Cardiac muscle cell (in vitro differentiated cells and primary cell): Measurements from ENCODE around the gene MAD1L1. TPM values are rescaled to one million over a fixed set of nuclear protein-coding genes. Genes with fewer than 3 reads are reported as not detected.

ENCODE experiments used
- DNase-seq, 2 donors: peaks; one replicate each; pipeline versions ENCODE4 v3.0.0 to v3.0.0-alpha.2; 2010 to 2017; ENCODE audit warnings: low read depth in 1 of 2, low spot score in 1 of 2
- H3K27ac ChIP-seq: fragments of 200-600 bp; sonication (generic); 2 replicates; pipeline ENCODE4 v1.5.1; 2016
- H3K27me3 ChIP-seq: fragments of 200-600 bp; sonication (generic); 2 replicates; pipeline ENCODE4 v1.6.0; 2016; ENCODE audit warnings: control low read depth
- H3K36me3 ChIP-seq: fragments of 200-600 bp; sonication (generic); 2 replicates; pipeline ENCODE4 v1.5.1; 2016; ENCODE audit warnings: control low read depth
- H3K4me1 ChIP-seq: fragments of 200-600 bp; sonication (generic); 2 replicates; pipeline ENCODE4 v1.8.1; 2017; ENCODE audit warnings: low read depth, mild to moderate bottlenecking, mixed run types
- H3K4me3 ChIP-seq: fragments of 200-600 bp; sonication (generic); 2 replicates; pipeline ENCODE4 v1.5.1; 2016; ENCODE audit warnings: mild to moderate bottlenecking
- H3K9me3 ChIP-seq: fragments of 200-600 bp; sonication (generic); 2 replicates; pipeline ENCODE4 v1.5.1; 2017; ENCODE audit warnings: low read depth, mild to moderate bottlenecking, control low read depth
- polyA plus RNA-seq: library from polyadenylated mRNA; unstranded; fragments of >200 nt; fragmentation: Nextera tagmentation; extraction: Ambion mirVana; gene quantifications from 2 replicates; pipeline ENCODE4 v1.2.1, GENCODE V29; 2016
- total RNA-seq: library from RNA; depleted of rRNA; stranded (reverse); fragments of >200 nt; gene quantifications from 2 replicates; pipeline ENCODE4 v1.2.3, GENCODE V29; 2016
- TF ChIP-seq, protein P1 (sequence below): IDR thresholded peaks from 2 replicates; pipeline ENCODE4 v1.5.1; 2012; ENCODE audit warnings: low read depth, mild to moderate bottlenecking, low read length

The MAD1L1 gene
- total and polyA plus RNA-seq, 2 experiments from 2014 or later, result 38.3 to 56.2 TPM

DNA sequence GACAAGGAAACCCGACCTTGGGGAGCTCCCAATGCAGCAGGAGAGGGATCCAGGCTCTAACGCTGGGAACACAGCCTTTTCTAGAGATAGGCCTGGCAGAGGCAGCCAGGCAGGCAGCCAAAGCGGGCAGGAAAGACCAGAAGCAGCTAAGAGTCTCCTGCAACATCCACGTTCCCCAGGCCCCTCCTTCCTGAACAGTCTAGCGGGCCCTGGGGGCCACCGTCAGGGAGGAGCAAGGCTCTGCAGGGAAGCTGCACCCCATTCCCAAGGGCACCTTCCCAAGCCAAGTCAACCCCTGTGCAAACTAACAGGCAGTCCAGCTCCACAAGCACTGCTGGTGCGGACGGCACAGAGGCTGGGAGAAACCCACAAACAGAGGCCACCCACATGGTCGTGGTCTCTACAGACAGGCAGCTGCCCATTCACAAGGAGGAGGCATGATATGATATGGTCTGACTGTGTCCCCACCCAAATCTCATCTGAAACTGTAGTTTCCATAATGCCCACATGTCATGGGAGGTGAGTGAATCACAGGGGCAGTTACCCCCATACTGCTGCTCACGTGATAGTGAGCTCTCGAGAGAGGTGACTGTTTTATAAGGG lies 115.7 kb downstream of the MAD1L1 start:
- H3K4me1 ChIP-seq, result peaks cover 3% of the 10 kb centered on the region
- H3K27ac ChIP-seq, result no peak overlapping the region
- H3K36me3 ChIP-seq, result no peaks in the 10 kb centered on the region
- H3K9me3 ChIP-seq, result no peaks in the 10 kb centered on the region
- TF ChIP-seq, protein P1, sequence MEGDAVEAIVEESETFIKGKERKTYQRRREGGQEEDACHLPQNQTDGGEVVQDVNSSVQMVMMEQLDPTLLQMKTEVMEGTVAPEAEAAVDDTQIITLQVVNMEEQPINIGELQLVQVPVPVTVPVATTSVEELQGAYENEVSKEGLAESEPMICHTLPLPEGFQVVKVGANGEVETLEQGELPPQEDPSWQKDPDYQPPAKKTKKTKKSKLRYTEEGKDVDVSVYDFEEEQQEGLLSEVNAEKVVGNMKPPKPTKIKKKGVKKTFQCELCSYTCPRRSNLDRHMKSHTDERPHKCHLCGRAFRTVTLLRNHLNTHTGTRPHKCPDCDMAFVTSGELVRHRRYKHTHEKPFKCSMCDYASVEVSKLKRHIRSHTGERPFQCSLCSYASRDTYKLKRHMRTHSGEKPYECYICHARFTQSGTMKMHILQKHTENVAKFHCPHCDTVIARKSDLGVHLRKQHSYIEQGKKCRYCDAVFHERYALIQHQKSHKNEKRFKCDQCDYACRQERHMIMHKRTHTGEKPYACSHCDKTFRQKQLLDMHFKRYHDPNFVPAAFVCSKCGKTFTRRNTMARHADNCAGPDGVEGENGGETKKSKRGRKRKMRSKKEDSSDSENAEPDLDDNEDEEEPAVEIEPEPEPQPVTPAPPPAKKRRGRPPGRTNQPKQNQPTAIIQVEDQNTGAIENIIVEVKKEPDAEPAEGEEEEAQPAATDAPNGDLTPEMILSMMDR, result no peak
- H3K4me3 ChIP-seq, result no peak overlapping the region
- no peaks in the 10 kb centered on the region for H3K27me3 ChIP-seq
- DNase-seq, result peak in 1 of 2 donors; percentile 58

DNA sequence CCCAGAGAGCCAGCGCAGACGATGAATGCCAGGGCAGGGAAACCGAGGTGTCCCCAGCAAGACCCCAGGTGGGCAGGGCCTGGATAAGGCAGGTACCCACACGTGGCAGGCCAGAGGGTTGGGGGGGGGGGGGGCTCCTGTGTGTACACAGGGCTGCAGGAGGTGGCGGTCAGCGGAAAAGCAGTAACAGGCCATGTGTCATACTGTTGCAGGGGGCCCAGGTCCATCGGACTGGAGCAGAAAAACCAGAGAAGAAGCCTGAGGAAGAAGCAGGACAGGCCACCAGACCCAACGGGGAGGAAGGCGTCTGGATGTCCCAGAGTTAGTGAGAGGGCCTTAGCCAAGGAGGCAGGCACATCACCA lies 116.3 kb downstream of the MAD1L1 start:
- no peak overlapping the region for H3K27ac ChIP-seq
- DNase-seq, result no peak
- TF ChIP-seq, protein P1, result no peak
- H3K9me3 ChIP-seq, result no peaks in the 10 kb centered on the region
- no peak overlapping the region for H3K4me3 ChIP-seq
- no peaks in the 10 kb centered on the region for H3K36me3 ChIP-seq
- peaks cover 3% of the 10 kb centered on the region for H3K4me1 ChIP-seq
- H3K27me3 ChIP-seq, result no peaks in the 10 kb centered on the region

DNA sequence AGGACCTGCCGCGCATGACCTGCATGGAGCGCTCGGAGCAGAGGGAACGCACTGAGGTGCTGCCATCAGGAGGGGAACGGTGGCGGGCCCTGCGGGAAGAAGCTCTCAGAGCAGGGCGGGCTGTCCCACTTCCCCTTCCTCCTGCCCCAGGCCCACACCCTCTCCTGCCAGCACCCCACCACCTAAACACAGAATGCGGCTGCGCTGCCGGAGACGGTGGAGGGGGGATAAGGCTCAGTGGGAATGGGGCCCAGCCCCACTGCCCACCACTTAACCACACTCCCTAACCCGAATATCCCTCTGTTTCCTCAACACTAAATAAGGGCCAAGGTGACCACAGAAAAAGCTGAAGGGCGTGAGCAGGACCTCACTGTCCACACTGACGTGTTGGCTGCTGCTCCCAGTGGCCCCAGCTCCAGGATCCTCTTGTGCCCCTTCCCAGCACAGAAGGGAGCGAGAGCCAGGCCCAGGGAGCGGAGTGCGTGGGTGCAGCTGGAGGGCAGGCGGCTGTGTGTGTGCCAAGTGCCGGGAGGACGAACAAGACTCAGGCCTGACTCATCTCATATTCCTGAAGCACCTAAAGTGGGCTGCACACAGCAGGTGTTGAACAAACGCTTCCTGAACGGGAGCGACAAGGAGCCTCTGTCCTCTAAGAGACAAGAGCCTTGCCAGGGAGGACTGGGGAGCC lies 116.8 kb downstream of the MAD1L1 start:
- peak in 1 of 2 donors; percentile 46 for DNase-seq
- TF ChIP-seq, protein P1, result no peak
- Histone ChIP-seq H3K27me3 (no peaks in the 10 kb centered on the region), H3K9me3 (no peaks in the 10 kb centered on the region), H3K4me1 (peaks cover 3% of the 10 kb centered on the region), H3K27ac (no peak overlapping the region), H3K4me3 (no peak overlapping the region), H3K36me3 (no peaks in the 10 kb centered on the region)

DNA sequence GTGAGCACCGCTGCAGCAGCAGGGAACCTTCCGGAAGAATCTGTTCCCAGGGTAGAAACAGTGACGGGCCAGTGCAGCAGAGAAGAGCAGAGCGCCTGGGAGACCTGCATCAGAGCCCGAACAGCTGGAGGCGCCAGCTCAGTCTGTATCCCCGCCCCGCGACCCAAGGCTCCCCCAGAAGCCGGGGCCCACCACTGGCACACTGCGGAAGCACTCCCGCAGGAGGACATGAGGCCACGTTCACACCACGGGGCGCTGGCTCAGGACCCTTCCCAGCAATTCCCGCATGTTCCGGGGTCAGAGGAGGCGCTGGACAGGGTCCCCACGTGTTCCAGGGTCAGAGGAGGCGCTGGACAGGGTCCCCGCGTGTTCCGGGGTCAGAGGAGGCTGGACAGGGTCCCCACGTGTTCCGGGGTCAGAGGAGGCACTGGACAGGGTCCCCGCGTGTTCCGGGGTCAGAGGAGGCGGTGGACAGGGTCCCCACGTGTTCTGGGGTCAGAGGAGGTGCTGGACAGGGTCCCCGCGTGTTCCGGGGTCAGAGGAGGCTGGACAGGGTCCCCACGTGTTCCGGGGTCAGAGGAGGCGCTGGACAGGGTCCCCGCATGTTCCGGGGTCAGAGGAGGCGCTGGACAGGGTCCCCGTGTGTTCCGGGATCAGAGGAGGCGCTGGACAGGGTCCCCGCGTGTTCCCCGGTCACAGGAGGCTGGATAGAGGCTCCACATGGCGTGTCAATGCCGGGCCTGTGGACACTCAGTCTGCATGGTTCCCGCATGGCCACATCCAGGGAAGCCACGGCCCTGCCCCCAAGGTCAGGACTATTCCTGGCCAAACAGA lies 117.6 kb downstream of the MAD1L1 start:
- Histone ChIP-seq H3K36me3 (no peaks in the 10 kb centered on the region), H3K27me3 (no peaks in the 10 kb centered on the region), H3K4me1 (peaks cover 3% of the 10 kb centered on the region), H3K27ac (no peak overlapping the region), H3K4me3 (no peak overlapping the region), H3K9me3 (no peaks in the 10 kb centered on the region)
- no peak for DNase-seq
- TF ChIP-seq, protein P1, result no peak

DNA sequence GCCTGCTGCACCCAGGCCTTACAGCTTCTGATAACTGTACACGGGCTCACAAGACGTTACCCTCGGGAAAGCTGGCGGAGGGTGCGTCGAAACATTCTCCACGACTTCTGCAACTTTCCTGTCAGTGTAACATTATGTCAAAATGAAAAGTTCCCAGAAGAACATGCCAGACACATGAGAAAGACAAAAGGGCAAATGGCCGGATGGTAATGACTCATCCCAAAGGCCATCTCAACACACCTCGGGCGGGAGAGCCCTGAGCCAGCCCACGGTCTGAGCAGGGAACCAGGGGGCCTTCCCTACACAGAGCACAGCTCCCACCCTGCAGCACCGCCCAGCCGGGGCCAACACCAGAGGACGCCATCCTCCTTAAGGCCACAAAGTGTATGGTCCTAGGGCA lies 118.7 kb downstream of the MAD1L1 start:
- TF ChIP-seq, protein P1, result peak; percentile 4
- H3K27me3 ChIP-seq, result no peaks in the 10 kb centered on the region
- H3K4me3 ChIP-seq, result no peak overlapping the region
- H3K4me1 ChIP-seq, result peaks cover 3% of the 10 kb centered on the region
- no peaks in the 10 kb centered on the region for H3K36me3 ChIP-seq
- no peaks in the 10 kb centered on the region for H3K9me3 ChIP-seq
- peak in 1 of 2 donors; percentile 42 for DNase-seq
- no peak overlapping the region for H3K27ac ChIP-seq
